HEK293 (cell line): Measurements from ENCODE around the gene GUCY1B1.

ENCODE experiments used
- CTCF ChIA-PET: fragments of 350-600 bp; formaldehyde crosslinking; extraction: SDS; loops from one replicate; lab custom pipeline; 2021; ENCODE audit warnings: antibody characterized with exemption; lab: Yijun Ruan, JAX
- POLR2A ChIA-PET: fragments of 300-600 bp; formaldehyde crosslinking; extraction: SDS; loops from one replicate; lab custom pipeline; 2020; ENCODE audit warnings: antibody characterized with exemption, inconsistent platforms; lab: Yijun Ruan, JAX
- H3K27ac ChIP-seq: fragments of 200-500 bp; sonication (Bioruptor generic); 2 replicates; pipeline ENCODE4 v1.5.1; 2014; ENCODE audit warnings: low read depth, low read length, control low read depth, inconsistent platforms; ENCODE audit errors: extremely low read depth
- H3K36me3 ChIP-seq, 2 experiments: fragments of 200-500 bp in 1 of 2; sonication (Bioruptor generic) in 1 of 2; 1 replicate in 1 of 2; 2 replicates in 1 of 2; pipeline ENCODE4 v1.5.1; 2014 to 2017; ENCODE audit warnings: inconsistent platforms in 2 of 2, low read length in 2 of 2; ENCODE audit not compliant: control insufficient read depth in 2 of 2, insufficient read depth in 1 of 2
- H3K4me1 ChIP-seq: fragments of 200-500 bp; sonication (Bioruptor generic); 2 replicates; pipeline ENCODE4 v1.5.1; 2014; ENCODE audit warnings: mild to moderate bottlenecking, low read length, inconsistent platforms; ENCODE audit not compliant: control insufficient read depth, insufficient read depth
- H3K4me3 ChIP-seq: 2 replicates; pipeline ENCODE4 v1.5.1; 2011; ENCODE audit warnings: low read depth, mild to moderate bottlenecking, control low read depth, low read length, moderate library complexity
- H3K9me3 ChIP-seq: fragments of 200-500 bp; sonication (Bioruptor generic); 2 replicates; pipeline ENCODE4 v1.5.1; 2014; ENCODE audit warnings: low read depth, low read length, inconsistent platforms; ENCODE audit not compliant: control insufficient read depth, insufficient read depth
- EGR2 ChIP-seq: fragments of 450-650 bp; formaldehyde crosslinking; IDR thresholded peaks from 2 replicates; pipeline ENCODE4 v1.5.1; 2016; ENCODE audit warnings: low read depth, missing biosample characterization, missing genetic modification characterization
- SETDB1 ChIP-seq: IDR thresholded peaks from one replicate; pipeline ENCODE4 v1.6.1; 2017; ENCODE audit warnings: mild to moderate bottlenecking, low read length, moderate library complexity, mixed read lengths; ENCODE audit not compliant: insufficient read length
- TRIM28 ChIP-seq: IDR thresholded peaks from 2 replicates; pipeline ENCODE4 v1.6.1; 2011; ENCODE audit warnings: low read length, control low read depth, borderline replicate concordance
- ZNF146 ChIP-seq: fragments of 450-650 bp; formaldehyde crosslinking; IDR thresholded peaks from 2 replicates; pipeline ENCODE4 v1.5.1; 2016; ENCODE audit warnings: missing biosample characterization, missing genetic modification characterization
- ZNF174 ChIP-seq: fragments of 450-650 bp; formaldehyde crosslinking; IDR thresholded peaks from 2 replicates; pipeline ENCODE4 v1.5.0; 2017; ENCODE audit warnings: missing biosample characterization, mild to moderate bottlenecking, missing genetic modification characterization
- ZNF221 ChIP-seq: fragments of 450-650 bp; formaldehyde crosslinking; IDR thresholded peaks from 2 replicates; pipeline ENCODE4 v1.5.1; 2017; ENCODE audit warnings: missing biosample characterization, missing genetic modification characterization, borderline replicate concordance
- ZNF394 ChIP-seq: fragments of 450-650 bp; formaldehyde crosslinking; IDR thresholded peaks from 2 replicates; pipeline ENCODE4 v1.5.1; 2016; ENCODE audit warnings: missing biosample characterization, missing genetic modification characterization, mild to moderate bottlenecking, moderate library complexity, borderline replicate concordance
- ZNF426 ChIP-seq: fragments of 450-650 bp; formaldehyde crosslinking; IDR thresholded peaks from 2 replicates; pipeline ENCODE4 v1.5.1; 2017; ENCODE audit warnings: missing biosample characterization, missing genetic modification characterization, mild to moderate bottlenecking, inconsistent platforms, moderate library complexity
- ZNF549 ChIP-seq: fragments of 450-650 bp; IDR thresholded peaks from 2 replicates; pipeline ENCODE4 v1.5.1; 2018; ENCODE audit warnings: missing biosample characterization, missing genetic modification characterization, mild to moderate bottlenecking, inconsistent platforms, moderate library complexity
- ZNF701 ChIP-seq: fragments of 450-650 bp; formaldehyde crosslinking; IDR thresholded peaks from 2 replicates; pipeline ENCODE4 v1.5.1; 2016; ENCODE audit warnings: missing biosample characterization, missing genetic modification characterization
- TF ChIP-seq, protein P1 (sequence below): IDR thresholded peaks from 2 replicates; pipeline ENCODE4 v1.6.1; 2011; ENCODE audit warnings: mild to moderate bottlenecking, low read depth, low read length, borderline replicate concordance
- TF ChIP-seq, protein P2 (sequence below): fragments of 450-650 bp; formaldehyde crosslinking; IDR thresholded peaks from 2 replicates; pipeline ENCODE4 v1.5.1; 2016; ENCODE audit warnings: missing biosample characterization, missing genetic modification characterization
- TF ChIP-seq, protein P3 (sequence below): fragments of 450-650 bp; formaldehyde crosslinking; IDR thresholded peaks from 2 replicates; pipeline ENCODE4 v1.5.1; 2016; ENCODE audit warnings: missing biosample characterization, missing genetic modification characterization

GUCY1B1 gene

DNA sequence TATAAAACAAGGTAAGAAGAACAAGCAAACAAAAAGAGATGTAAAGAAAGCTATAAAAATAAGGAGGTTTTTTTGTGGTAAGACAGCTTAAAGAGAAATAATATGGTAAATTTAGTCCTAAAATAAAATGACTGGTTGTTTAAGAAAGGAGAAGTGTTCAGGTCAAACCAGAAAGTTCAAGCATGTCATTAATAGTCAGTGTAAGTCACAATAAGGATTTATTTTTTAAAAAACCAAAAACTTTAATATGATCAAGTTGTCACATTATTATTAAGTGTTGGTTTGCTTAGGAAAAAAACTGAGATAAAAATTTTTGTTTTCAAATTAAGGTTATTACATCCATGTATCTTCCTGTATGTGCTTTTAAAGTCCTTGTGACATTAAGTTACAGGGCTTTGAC lies 88.1 kb downstream of the GUCY1B1 start:
- Histone ChIP-seq H3K4me3 (no peak overlapping the region), H3K9me3 (no peaks in the 10 kb centered on the region), H3K27ac (no peak overlapping the region), H3K36me3 (no peaks in the 10 kb centered on the region), H3K4me1 (no peaks in the 10 kb centered on the region)
- TF ChIP-seq ZNF174 = no peak
- no peak for TF ChIP-seq ZNF701 (tag by site-specific recombination)
- TF ChIP-seq SETDB1 = peak; percentile 91
- no peak for TF ChIP-seq EGR2
- ChIA-PET POLR2A (no interaction called here), CTCF (no interaction called here)

DNA sequence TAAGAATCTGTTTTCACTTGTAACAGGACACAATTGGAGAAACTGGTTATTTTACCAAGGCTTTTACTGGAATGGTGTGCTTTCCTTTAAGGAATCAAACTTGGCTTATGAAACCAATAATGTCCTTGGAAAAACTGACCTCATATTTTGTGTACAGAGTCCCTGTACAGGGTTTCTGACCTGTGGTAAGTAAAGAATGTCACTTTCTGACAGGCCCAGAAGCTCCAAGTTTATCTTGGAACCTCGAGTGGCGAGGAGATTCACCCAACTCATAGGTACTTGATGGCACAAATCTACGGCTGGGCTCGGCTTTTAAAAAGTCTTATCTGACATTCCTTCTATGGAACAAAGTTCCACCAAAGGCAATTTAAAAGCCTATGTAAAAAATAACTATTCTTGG lies 90.2 kb downstream of the GUCY1B1 start:
- H3K4me3 ChIP-seq = no peak overlapping the region
- ChIA-PET CTCF (interaction anchor here (0.7 kb wide), 1 partner anchor 352 kb away, joined by 3 read pairs; no protein-coding TSS in a partner anchor), POLR2A (no interaction called here)
- H3K27ac ChIP-seq = no peak overlapping the region
- TF ChIP-seq SETDB1 (peak; percentile 10), ZNF394 (tag by site-specific recombination) (no peak), ZNF221 (tag by site-specific recombination) (no peak)
- TF ChIP-seq, protein P1, sequence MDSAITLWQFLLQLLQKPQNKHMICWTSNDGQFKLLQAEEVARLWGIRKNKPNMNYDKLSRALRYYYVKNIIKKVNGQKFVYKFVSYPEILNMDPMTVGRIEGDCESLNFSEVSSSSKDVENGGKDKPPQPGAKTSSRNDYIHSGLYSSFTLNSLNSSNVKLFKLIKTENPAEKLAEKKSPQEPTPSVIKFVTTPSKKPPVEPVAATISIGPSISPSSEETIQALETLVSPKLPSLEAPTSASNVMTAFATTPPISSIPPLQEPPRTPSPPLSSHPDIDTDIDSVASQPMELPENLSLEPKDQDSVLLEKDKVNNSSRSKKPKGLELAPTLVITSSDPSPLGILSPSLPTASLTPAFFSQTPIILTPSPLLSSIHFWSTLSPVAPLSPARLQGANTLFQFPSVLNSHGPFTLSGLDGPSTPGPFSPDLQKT = no peak
- TF ChIP-seq, protein P2, sequence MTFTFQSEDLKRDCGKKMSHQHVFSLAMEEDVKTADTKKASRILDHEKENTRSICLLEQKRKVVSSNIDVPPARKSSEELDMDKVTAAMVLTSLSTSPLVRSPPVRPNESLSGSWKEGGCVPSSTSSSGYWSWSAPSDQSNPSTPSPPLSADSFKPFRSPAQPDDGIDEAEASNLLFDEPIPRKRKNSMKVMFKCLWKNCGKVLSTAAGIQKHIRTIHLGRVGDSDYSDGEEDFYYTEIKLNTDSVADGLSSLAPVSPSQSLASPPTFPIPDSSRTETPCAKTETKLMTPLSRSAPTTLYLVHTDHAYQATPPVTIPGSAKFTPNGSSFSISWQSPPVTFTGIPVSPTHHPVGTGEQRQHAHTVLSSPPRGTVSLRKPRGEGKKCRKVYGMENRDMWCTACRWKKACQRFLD (tag by site-specific recombination) = no peak
- H3K4me1 ChIP-seq = no peaks in the 10 kb centered on the region
- H3K36me3 ChIP-seq = no peaks in the 10 kb centered on the region
- H3K9me3 ChIP-seq = no peaks in the 10 kb centered on the region

DNA sequence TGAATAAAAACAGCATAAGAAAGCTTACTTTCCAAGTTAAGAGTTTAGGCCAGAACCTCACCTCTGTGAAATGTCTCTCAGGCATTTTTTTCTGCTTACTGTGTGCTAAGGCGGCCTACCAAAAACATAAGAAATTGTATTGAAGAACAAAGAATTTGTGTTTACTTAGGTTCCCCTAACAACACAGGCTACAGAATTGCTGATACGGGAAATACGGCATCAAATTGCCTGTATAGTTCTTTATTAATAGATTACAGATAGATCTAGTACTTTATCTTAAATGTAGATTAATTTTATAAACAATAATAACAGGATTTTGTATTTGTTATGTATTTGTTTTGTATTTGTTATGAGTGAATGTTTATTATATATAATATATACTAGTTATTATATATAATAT lies 94.4 kb downstream of the GUCY1B1 start:
- CTCF ChIA-PET = interaction anchor here (1.2 kb wide), 1 partner anchor 43 kb away, joined by 3 read pairs; no protein-coding TSS in a partner anchor

DNA sequence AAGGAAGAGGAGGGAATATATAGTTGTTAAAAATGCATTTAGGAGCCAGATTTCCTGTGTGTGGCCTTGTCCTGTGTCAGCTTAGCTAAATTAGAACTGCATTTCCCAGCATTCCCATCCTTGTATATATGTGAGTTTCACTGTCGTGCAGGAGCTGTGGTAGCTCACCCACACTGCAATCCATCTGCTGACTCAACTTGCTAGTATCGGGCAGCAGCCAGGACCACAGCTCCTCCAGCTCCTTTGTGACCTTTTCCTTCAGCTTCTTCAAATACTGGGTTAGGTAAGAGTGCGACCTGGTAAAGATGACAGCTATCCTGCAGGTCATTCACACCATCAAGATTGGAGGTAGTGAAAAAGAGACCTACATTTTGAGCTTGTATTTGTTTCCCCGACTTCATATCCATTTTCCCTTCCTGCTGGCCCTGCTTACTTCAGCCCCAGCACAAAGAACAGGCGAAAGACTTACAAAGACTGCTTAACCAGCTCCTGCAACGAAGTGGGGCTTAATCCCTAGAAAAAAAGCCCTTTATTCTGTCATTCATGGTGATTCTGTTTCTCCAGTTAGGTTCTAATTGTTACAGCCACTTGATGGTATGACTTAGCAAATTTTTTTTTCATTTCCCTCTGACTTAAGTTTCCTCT lies 95.9 kb downstream of the GUCY1B1 start:
- no peak overlapping the region for H3K4me3 ChIP-seq
- no peak overlapping the region for H3K27ac ChIP-seq
- no peaks in the 10 kb centered on the region for H3K9me3 ChIP-seq
- TF ChIP-seq ZNF549 (tag by site-specific recombination) = peak; percentile 80
- TF ChIP-seq, protein P3, sequence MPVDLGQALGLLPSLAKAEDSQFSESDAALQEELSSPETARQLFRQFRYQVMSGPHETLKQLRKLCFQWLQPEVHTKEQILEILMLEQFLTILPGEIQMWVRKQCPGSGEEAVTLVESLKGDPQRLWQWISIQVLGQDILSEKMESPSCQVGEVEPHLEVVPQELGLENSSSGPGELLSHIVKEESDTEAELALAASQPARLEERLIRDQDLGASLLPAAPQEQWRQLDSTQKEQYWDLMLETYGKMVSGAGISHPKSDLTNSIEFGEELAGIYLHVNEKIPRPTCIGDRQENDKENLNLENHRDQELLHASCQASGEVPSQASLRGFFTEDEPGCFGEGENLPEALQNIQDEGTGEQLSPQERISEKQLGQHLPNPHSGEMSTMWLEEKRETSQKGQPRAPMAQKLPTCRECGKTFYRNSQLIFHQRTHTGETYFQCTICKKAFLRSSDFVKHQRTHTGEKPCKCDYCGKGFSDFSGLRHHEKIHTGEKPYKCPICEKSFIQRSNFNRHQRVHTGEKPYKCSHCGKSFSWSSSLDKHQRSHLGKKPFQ (tag by site-specific recombination) = no peak
- no peaks in the 10 kb centered on the region for H3K4me1 ChIP-seq
- ChIA-PET CTCF (no interaction called here), POLR2A (no interaction called here)
- no peaks in the 10 kb centered on the region for H3K36me3 ChIP-seq

More for the DNA sequence above, 94.4 kb downstream of the GUCY1B1 start:
- POLR2A ChIA-PET = no interaction called here
- Histone ChIP-seq H3K9me3 (no peaks in the 10 kb centered on the region), H3K36me3 (no peaks in the 10 kb centered on the region), H3K4me1 (no peaks in the 10 kb centered on the region), H3K27ac (no peak overlapping the region), H3K4me3 (no peak overlapping the region)
- no peak for TF ChIP-seq TRIM28
- no peak for TF ChIP-seq ZNF426 (tag by site-specific recombination)
- no peak for TF ChIP-seq ZNF146 (tag by site-specific recombination)
